Measurements from ENCODE around the gene PLEKHO2.

- TF ChIP-seq USF2 (IDR thresholded peaks at IDR 0.05; ENCODE audit: borderline replicate concordance, low read depth, low read length) (no peak), CTCF (IDR thresholded peaks at IDR 0.05) (no peak), EP300 (IDR thresholded peaks at IDR 0.05; ENCODE audit: borderline replicate concordance in 1 of 2, low read depth in 1 of 2, low read length in 1 of 2) (peak in 1 of 2 experiments; percentile 51; a peak in 1 of 4 replicates), MAX (IDR thresholded peaks at IDR 0.05; ENCODE audit: low read depth) (peak; percentile 92), POLR2AphosphoS5 (IDR thresholded peaks at IDR 0.05; ENCODE audit: low read depth, low read length) (peak; percentile 72), FOXJ3 (CRISPR knock-in tag; IDR thresholded peaks at IDR 0.05) (no peak), EZH2phosphoT487 (IDR thresholded peaks at IDR 0.05; ENCODE audit: borderline replicate concordance, low read depth) (no peak), SIN3A (IDR thresholded peaks at IDR 0.05; ENCODE audit: borderline replicate concordance, low read depth, low read length) (peak; percentile 98), ZBTB33 (IDR thresholded peaks at IDR 0.05; ENCODE audit: borderline replicate concordance, low read depth) (no peak)
Observed at GRCh38 chr15:64825431-64826294, 16.1 kb upstream of the PLEKHO2 start, which contains the start of gene PIF1.
